Heart left ventricle (tissue), 16 donors: ENCODE measurements around the gene EFCAB7. TPM values are rescaled to one million over a fixed set of nuclear protein-coding genes. Genes with fewer than 3 reads are reported as not detected.

Source experiments
- ATAC-seq, 4 donors: fragments of 200-7000 bp; cut with Tn5 transposase; one replicate each; pipeline ENCODE4 v1.9.1; 2020 to 2022; ENCODE audit warnings: moderate library complexity in 4 of 4, mild to moderate bottlenecking in 3 of 4, moderate number of reproducible peaks in 1 of 4
- DNase-seq, 5 donors: peaks; one replicate each; pipeline ENCODE4 v3.0.0-alpha.2; 2020
- H3K27ac ChIP-seq, 12 donors: fragments of 200-600 bp; sonication (generic) in 4 of 12; one replicate each; pipeline versions ENCODE4 v1.5.0 to v1.8.0; 2016 to 2022; ENCODE audit warnings: mild to moderate bottlenecking in 2 of 12
- H3K27me3 ChIP-seq, 9 donors: fragments of 200-600 bp; sonication (generic) in 2 of 9; one replicate each; pipeline versions ENCODE4 v1.5.1 to v1.8.0; 2016 to 2022; ENCODE audit warnings: mild to moderate bottlenecking in 3 of 9
- H3K36me3 ChIP-seq, 9 donors: fragments of 200-600 bp; sonication (generic) in 2 of 9; one replicate each; pipeline versions ENCODE4 v1.5.0 to v1.8.0; 2018 to 2022; ENCODE audit warnings: mild to moderate bottlenecking in 2 of 9
- H3K4me1 ChIP-seq, 12 donors: fragments of 200-600 bp; sonication (generic) in 4 of 12; one replicate each; pipeline versions ENCODE4 v1.5.0 to v1.8.0; 2016 to 2022; ENCODE audit warnings: mild to moderate bottlenecking in 3 of 12
- H3K4me3 ChIP-seq, 12 donors: fragments of 200-600 bp; sonication (generic) in 4 of 12; one replicate each; pipeline versions ENCODE4 v1.5.0 to v1.8.0; 2017 to 2022; ENCODE audit warnings: mild to moderate bottlenecking in 9 of 12, moderate library complexity in 4 of 12
- H3K9me3 ChIP-seq, 12 donors: fragments of 200-600 bp; sonication (generic) in 4 of 12; one replicate each; pipeline versions ENCODE4 v1.5.0 to v1.8.0; 2016 to 2022; ENCODE audit warnings: mild to moderate bottlenecking in 1 of 12
- CTCF ChIP-seq, 12 donors: fragments of 200-600 bp; sonication (generic) in 4 of 12; IDR thresholded peaks; one replicate each; pipeline versions ENCODE4 v1.5.0 to v1.8.0; 2018 to 2022; ENCODE audit warnings: antibody characterized with exemption in 12 of 12, mild to moderate bottlenecking in 5 of 12
- POLR2A ChIP-seq, 2 donors: fragments of 450-650 bp; IDR thresholded peaks; one replicate each; pipeline ENCODE4 v1.6.1; 2017; ENCODE audit warnings: antibody characterized with exemption in 2 of 2, mild to moderate bottlenecking in 2 of 2, moderate library complexity in 2 of 2
- WGBS, 4 donors: extraction: QIAGEN DNeasy Blood & Tissue Kit in 2 of 4; methylation state at CpG; one replicate each; pipeline versions ENCODE4 v1.1.5 to v1.1.7; 2013 to 2018; 5-methylcytosine and 5-hydroxymethylcytosine counted together
- intact Hi-C, 10 donors: fragments of 100-400 bp; cut with DNase I; formaldehyde crosslinking; loops; one replicate each; pipeline versions ENCODE4 v1.11.1 to v1.14.2; 2022
- polyA plus RNA-seq, 2 donors: library from polyadenylated mRNA; stranded (reverse); fragments of 200-250 nt; gene quantifications; one replicate each; pipeline ENCODE4 v1.2.3, GENCODE V29; 2013
- total RNA-seq, 9 donors: library from RNA; depleted of rRNA in 2 of 9; stranded (reverse); fragments of >200 nt in 2 of 9; fragmentation: NEBNext Ultra II Directional in 3 of 9; extraction: Animal tissue kit (Norgen Biotek cat#: 25700) in 3 of 9; gene quantifications; one replicate each; pipeline versions ENCODE4 v1.1.0 to v1.2.4, GENCODE V29; 2016 to 2023
- donor health status: ischemic (EF 13 %, LVEDD 7.1; RV severe dilation, severe dysfunction).
- donor health status: healthy with polysubstance abuse.
- donor health status: DM: no; HTN: yes; CAD: no.
- donor health status: DM: no; HTN: no; CAD: no.
- donor health status: ischemic (EF 25% LVEDD 6.9; RV normal size, moderate dysfunction).
- donor health status: ischemic (EF 25% LVEDD 5.7; RV mildly dilated, moderate dysfunction).
- donor health status: healthy.
- donor health status: DM: yes; HTN: yes; CAD: no.
- donor health status: ischemic (EF 35%, LVEDD 5.7; RV mildly dilated, moderate dysfunction).
- donor health status: nonischemic (EF 11% LVEDD 7.7; RV severe dilation, severe dysfunction).
- donor health status: DM: yes; HTN: yes; CAD: no.
- donor health status: PGD.
- donor health status: ischemic (EF 29% LVEDD 5.4; RV normal size, mild dysfunction).
- donor health status: nonischemic (EF 23%, LVEDD 6.1; RV moderate dilation, normal function).

The EFCAB7 gene
- total and polyA plus RNA-seq, 11 donors: 3.2 to 10.7 (median 7.3) TPM

GRCh38 chr1:63516629-63517028 lies 6.7 kb upstream of the EFCAB7 start:
- H3K36me3 ChIP-seq: no peaks in the 10 kb centered on the region
- no peak overlapping the region for H3K27ac ChIP-seq
- DNase-seq (no peak), ATAC-seq (no peak)
- H3K4me3 ChIP-seq: no peak overlapping the region
- H3K27me3 ChIP-seq: no peaks in the 10 kb centered on the region
- H3K9me3 ChIP-seq: peaks cover 0 to 11% (median 0%) of the 10 kb centered on the region in 12 donors
- TF ChIP-seq CTCF (IDR thresholded peaks at IDR 0.05) (no peak), POLR2A (IDR thresholded peaks at IDR 0.05) (no peak)
- peaks cover 0 to 5% (median 0%) of the 10 kb centered on the region in 12 donors for H3K4me1 ChIP-seq
- intact Hi-C loops: no loop called here
- WGBS, 4 donors: 87 to 90% (median 88%) methylated on average over 2 of the region's 2 CpGs

GRCh38 chr1:63523738-63524137 lies 413 bp downstream of the EFCAB7 start:
- peak; percentile 38 to 72 (median 60) for ATAC-seq
- TF ChIP-seq CTCF (IDR thresholded peaks at IDR 0.05) (no peak), POLR2A (IDR thresholded peaks at IDR 0.05) (no peak)
- H3K27ac ChIP-seq: peak overlapping the region; percentile 41 to 97 (median 90)
- intact Hi-C loops: loop anchor here in 3 of 10 donors (10.0 kb wide), 2 partner anchors 159 to 679 kb away; partner anchors contain the start of gene ALG6 (in 2 of the 3)
- no peaks in the 10 kb centered on the region for H3K9me3 ChIP-seq
- H3K4me1 ChIP-seq: peaks cover 0 to 29% (median 10%) of the 10 kb centered on the region in 12 donors
- DNase-seq: no peak
- H3K27me3 ChIP-seq: no peaks in the 10 kb centered on the region
- peaks cover 0 to 24% (median 6%) of the 10 kb centered on the region in 9 donors for H3K36me3 ChIP-seq
- H3K4me3 ChIP-seq: peak overlapping the region; percentile 44 to 91 (median 71)
- 0 to 1% (median 1%) methylated on average over 11 of the region's 11 CpGs for WGBS, 4 donors

DNA sequence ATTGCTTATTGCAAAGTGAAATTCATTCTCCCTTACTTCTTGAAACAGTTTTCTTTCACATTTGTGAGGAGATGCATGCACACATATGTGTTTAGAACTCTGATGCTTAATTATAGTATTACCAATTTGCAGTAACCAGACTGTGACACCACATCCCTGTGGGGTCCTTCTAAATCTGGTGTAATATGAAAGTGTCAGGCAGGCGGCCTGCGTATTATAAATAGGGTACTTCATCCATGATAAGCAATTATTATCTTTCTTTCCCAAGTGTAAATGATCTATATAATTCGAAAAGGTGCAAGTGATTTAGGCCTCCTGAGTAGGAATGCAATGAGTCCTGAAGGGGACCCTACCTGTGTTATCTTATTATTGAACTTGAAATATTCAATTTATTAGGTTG lies 876 bp downstream of the EFCAB7 start:
- 28 to 38% (median 35%) methylated on average over 3 of the region's 3 CpGs for WGBS, 4 donors

GRCh38 chr1:63532727-63533126 lies 9.4 kb downstream of the EFCAB7 start:
- TF ChIP-seq CTCF (IDR thresholded peaks at IDR 0.05): no peak
- no peak for TF ChIP-seq POLR2A (IDR thresholded peaks at IDR 0.05)
- peaks cover 0 to 8% (median 0%) of the 10 kb centered on the region in 12 donors for H3K4me1 ChIP-seq
- DNase-seq: no peak
- H3K27ac ChIP-seq: no peak overlapping the region
- 67 to 86% (median 80%) methylated on average over 1 of the region's 1 CpG for WGBS, 4 donors
- H3K9me3 ChIP-seq: no peaks in the 10 kb centered on the region
- peaks cover 0 to 84% (median 24%) of the 10 kb centered on the region in 9 donors for H3K36me3 ChIP-seq
- ATAC-seq: no peak
- H3K27me3 ChIP-seq: no peaks in the 10 kb centered on the region
- H3K4me3 ChIP-seq: no peak overlapping the region
- intact Hi-C loops: loop anchor here in 2 of 10 donors (10.0 kb wide), 1 partner anchor 688 kb away; no protein-coding TSS in a partner anchor

More for the DNA sequence above, 876 bp downstream of the EFCAB7 start:
- Histone ChIP-seq H3K4me3 (peak overlapping the region; percentile 44 to 91 (median 71)), H3K9me3 (no peaks in the 10 kb centered on the region), H3K27me3 (no peaks in the 10 kb centered on the region), H3K4me1 (peaks cover 0 to 29% (median 10%) of the 10 kb centered on the region in 12 donors), H3K36me3 (peaks cover 0 to 26% (median 6%) of the 10 kb centered on the region in 9 donors), H3K27ac (peak overlapping the region in 10 of 12 donors; percentile 41 to 97 (median 90))
- DNase-seq (no peak), ATAC-seq (no peak)
- TF ChIP-seq POLR2A (IDR thresholded peaks at IDR 0.05) (no peak), CTCF (IDR thresholded peaks at IDR 0.05) (no peak)
- intact Hi-C loops: loop anchor here in 3 of 10 donors (10.0 kb wide), 2 partner anchors 159 to 679 kb away; partner anchors contain the start of gene ALG6 (in 2 of the 3)
